ENCODE measurements around the gene MOV10. TPM values are rescaled to one million over a fixed set of nuclear protein-coding genes. Genes with fewer than 3 reads are reported as not detected.

The MOV10 gene
- total RNA-seq, 2 experiments from 2014 or later: 100 to 102 TPM

GRCh38 chr1:112701227-112702066, 27.0 kb downstream of the MOV10 start:
- ChIA-PET POLR2A (interaction anchor here (0.8 to 5.9 kb wide), 4 partner anchors 26 to 83 kb away, joined by 3 to 57 read pairs (median 19); partner anchors contain the start of genes CAPZA1, MOV10 and ST7L), CTCF (interaction anchor here (1.2 to 4.1 kb wide), 2 partner anchors 15 to 200 kb away, joined by 3 to 31 read pairs; partner anchors contain the start of gene PPM1J)
- H3K4me3 Mint-ChIP-seq: no peak overlapping the region
- no peak for DNase-seq
- H3K27ac Mint-ChIP-seq: peak overlapping the region; percentile 85
- H3K4me1 Mint-ChIP-seq: peaks cover 71% of the 10 kb centered on the region
- no peaks in the 10 kb centered on the region for H3K27me3 Mint-ChIP-seq
- no peaks in the 10 kb centered on the region for H3K9me3 Mint-ChIP-seq
- H3K36me3 Mint-ChIP-seq (ENCODE audit: low read depth): peaks cover 44% of the 10 kb centered on the region

DNA sequence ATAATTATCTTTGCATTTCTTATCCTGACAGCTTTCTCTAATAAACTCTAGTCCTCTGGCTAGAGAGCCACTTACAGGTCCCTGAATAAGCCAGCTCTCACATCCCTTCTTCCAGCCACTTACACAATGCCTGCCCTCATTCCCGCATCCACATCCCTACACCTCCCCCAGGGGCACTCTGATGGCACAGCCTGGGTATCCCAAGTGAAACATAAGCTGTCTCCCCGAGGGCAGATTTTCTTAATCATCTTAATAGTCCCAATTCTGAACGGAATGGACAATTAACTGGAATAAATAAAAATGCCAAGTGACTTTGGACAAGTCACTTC, 27.6 kb downstream of the MOV10 start:
- no peak overlapping the region for H3K4me3 Mint-ChIP-seq
- no peak for DNase-seq
- no peaks in the 10 kb centered on the region for H3K9me3 Mint-ChIP-seq
- H3K27ac Mint-ChIP-seq: peak overlapping the region; percentile 11
- ChIA-PET CTCF (interaction anchor here (4.1 kb wide), 1 partner anchor 14 kb away, joined by 31 read pairs; the partner anchor contains the start of gene PPM1J), POLR2A (interaction anchor here (3.7 to 4.5 kb wide), 2 partner anchors 27 to 83 kb away, joined by 46 to 57 read pairs; partner anchors contain the start of genes CAPZA1, MOV10 and ST7L)
- peaks cover 69% of the 10 kb centered on the region for H3K4me1 Mint-ChIP-seq
- H3K27me3 Mint-ChIP-seq: no peaks in the 10 kb centered on the region
- peaks cover 40% of the 10 kb centered on the region for H3K36me3 Mint-ChIP-seq (ENCODE audit: low read depth)

DNA sequence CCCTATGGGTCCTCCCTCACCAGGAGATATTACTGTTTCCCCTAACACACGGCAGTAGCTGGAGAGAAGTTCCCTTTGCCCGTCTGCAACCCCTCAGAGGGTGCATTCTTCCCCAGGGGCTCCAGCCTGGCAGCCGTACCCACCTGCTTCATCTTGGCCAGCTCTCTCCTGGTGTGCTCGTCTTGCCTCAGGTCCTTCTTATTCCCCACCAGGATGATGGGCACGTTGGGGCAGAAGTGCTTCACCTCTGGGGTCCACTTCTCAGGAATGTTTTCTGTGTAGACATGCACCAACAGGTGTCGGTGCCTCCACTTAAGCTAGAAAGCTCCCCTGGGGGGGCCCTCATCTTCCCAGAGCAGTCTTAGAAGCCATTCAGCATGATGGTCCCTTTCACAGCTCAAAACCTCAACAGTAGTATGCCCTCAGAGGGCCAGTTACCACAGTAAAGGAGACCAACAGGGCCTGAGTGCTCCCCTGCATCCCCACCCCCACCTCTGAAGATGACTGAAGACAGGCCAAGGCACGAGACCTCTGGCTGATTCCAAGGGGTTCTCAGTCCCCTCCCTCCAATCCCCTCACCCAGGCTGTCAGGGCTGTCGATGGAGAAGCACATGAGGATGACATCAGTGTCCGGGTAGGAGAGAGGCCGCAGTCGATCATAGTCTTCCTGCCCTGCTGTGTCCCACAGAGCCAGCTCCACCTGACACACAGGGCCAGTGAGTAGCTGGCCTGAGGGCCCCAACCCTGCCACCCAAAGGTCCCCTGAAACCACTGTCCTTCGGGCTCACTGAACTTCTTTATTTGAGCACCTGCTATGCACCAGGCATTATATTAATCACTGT, 28.2 kb downstream of the MOV10 start:
- ChIA-PET CTCF (interaction anchor here (4.1 kb wide), 1 partner anchor 13 kb away, joined by 31 read pairs; the partner anchor contains the start of gene PPM1J), POLR2A (interaction anchor here (3.7 to 4.5 kb wide), 2 partner anchors 27 to 83 kb away, joined by 46 to 57 read pairs; partner anchors contain the start of genes CAPZA1, MOV10 and ST7L)
- Mint-ChIP-seq H3K27ac (peak overlapping the region; percentile 11), H3K36me3 (ENCODE audit: low read depth) (peaks cover 40% of the 10 kb centered on the region), H3K4me3 (no peak overlapping the region), H3K9me3 (no peaks in the 10 kb centered on the region), H3K27me3 (peaks cover 4% of the 10 kb centered on the region), H3K4me1 (peaks cover 72% of the 10 kb centered on the region)
- DNase-seq: no peak

GRCh38 chr1:112703706-112704105, 29.2 kb downstream of the MOV10 start:
- H3K9me3 Mint-ChIP-seq: no peaks in the 10 kb centered on the region
- ChIA-PET CTCF (interaction anchor here (0.7 to 4.1 kb wide), 4 partner anchors 12 to 313 kb away, joined by 3 to 31 read pairs (median 8); partner anchors contain the start of genes MOV10 and PPM1J), POLR2A (interaction anchor here (0.5 to 4.5 kb wide), 6 partner anchors 9 to 252 kb away, joined by 3 to 57 read pairs (median 18); partner anchors contain the start of genes CAPZA1, MOV10, PPM1J and SLC16A1)
- peaks cover 14% of the 10 kb centered on the region for H3K27me3 Mint-ChIP-seq
- no peak overlapping the region for H3K27ac Mint-ChIP-seq
- peaks cover 77% of the 10 kb centered on the region for H3K4me1 Mint-ChIP-seq
- DNase-seq: no peak
- H3K36me3 Mint-ChIP-seq (ENCODE audit: low read depth): peaks cover 36% of the 10 kb centered on the region
- no peak overlapping the region for H3K4me3 Mint-ChIP-seq

- Mint-ChIP-seq H3K4me1 (peaks cover 74% of the 10 kb centered on the region), H3K27ac (peak overlapping the region; percentile 89), H3K36me3 (ENCODE audit: low read depth) (peaks cover 31% of the 10 kb centered on the region), H3K4me3 (peak overlapping the region; percentile 72), H3K9me3 (no peaks in the 10 kb centered on the region), H3K27me3 (peaks cover 20% of the 10 kb centered on the region)
- CTCF ChIA-PET: interaction anchor here (1.0 to 4.1 kb wide), 8 partner anchors 12 to 368 kb away, joined by 3 to 31 read pairs (median 8); partner anchors contain the start of genes LRIG2, MOV10 and PPM1J
- POLR2A ChIA-PET: interaction anchor here (0.8 to 4.5 kb wide), 10 partner anchors 9 to 252 kb away, joined by 3 to 57 read pairs (median 4); partner anchors contain the start of genes CAPZA1, MOV10, PPM1J and SLC16A1
- DNase-seq: no peak
Observed at GRCh38 chr1:112704391-112704933, 30.0 kb downstream of the MOV10 start.

DNA sequence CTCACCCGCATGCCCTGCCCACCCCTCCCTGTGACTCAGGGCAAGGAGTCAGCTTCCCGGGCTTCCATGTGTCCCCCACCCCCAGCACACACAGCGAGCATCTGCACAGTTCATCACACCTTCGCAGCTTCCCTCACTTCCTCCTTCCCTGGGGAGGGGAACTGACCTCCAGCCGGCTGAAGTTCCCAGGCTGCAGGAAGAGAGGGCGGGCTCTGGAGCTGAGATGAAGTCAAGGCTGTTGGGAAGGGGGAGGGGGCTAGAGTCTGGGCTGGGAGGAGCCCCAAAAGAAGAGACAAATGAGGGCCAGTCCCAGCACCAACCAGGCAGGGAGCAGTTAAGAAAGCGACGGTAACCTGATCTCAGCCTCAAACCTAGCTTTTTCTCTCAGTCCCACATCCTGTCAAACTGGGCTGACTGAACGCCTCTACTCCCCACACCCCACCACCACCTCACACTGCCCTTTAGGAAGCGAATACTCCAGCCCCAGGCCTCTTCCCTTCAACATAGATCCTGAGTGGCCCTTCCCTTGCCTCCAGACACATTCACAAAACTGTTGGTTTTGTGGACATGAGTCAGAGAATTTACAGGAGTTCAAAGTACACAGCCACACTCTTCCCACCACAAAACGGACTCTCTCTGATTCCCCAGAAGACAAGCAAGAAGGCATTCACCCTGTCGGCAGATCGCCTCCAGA, 30.6 kb downstream of the MOV10 start:
- peak; percentile 79 for DNase-seq
- H3K36me3 Mint-ChIP-seq (ENCODE audit: low read depth): peaks cover 25% of the 10 kb centered on the region
- H3K9me3 Mint-ChIP-seq: no peaks in the 10 kb centered on the region
- peak overlapping the region; percentile 72 for H3K4me3 Mint-ChIP-seq
- peaks cover 26% of the 10 kb centered on the region for H3K27me3 Mint-ChIP-seq
- ChIA-PET POLR2A (interaction anchor here (0.8 to 4.5 kb wide), 10 partner anchors 10 to 251 kb away, joined by 3 to 57 read pairs (median 4); partner anchors contain the start of genes CAPZA1, MOV10, PPM1J and SLC16A1), CTCF (interaction anchor here (1.0 to 4.1 kb wide), 8 partner anchors 11 to 368 kb away, joined by 3 to 31 read pairs (median 8); partner anchors contain the start of genes LRIG2, MOV10 and PPM1J)
- peak overlapping the region; percentile 89 for H3K27ac Mint-ChIP-seq
- H3K4me1 Mint-ChIP-seq: peaks cover 69% of the 10 kb centered on the region

DNA sequence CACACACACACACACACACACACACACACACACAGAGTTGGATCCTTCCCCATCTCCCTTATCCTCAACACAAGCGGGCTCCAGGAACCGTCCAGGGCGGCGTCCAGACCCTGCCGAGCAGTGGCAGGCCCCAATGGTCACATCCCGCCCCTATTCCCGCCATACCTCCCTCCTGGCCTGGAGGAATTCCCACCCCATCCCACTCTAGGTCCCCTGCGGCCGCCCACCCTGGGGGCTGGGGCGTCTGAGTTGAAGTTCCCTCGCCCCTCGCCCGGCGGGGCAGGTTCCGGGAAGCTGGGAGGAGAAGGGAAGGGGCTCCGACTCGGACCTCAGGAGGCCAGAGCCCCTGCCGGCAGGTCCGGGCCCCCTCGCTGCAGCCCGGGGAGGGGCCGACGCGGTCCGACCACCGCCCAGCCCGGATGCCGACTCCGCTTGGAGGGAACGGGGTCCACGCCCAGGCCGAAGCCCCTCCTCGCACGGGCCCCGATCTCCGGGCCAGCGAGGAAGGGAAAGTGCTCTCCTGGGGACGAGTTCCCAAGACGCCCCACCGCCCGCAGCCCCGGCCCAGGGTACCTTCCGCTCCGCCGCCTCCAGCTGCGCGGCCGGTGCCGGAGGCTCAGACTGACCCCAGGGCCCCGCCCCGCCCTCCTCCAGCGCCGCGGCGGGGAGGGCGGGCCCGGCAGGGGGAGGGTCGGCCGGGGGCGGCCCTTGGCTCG, 32.2 kb downstream of the MOV10 start, which contains the start of gene RHOC:
Gene RHOC, minus strand, starts transcription at position 623 of the 716 bp plus-strand sequence. CDS start 3,328 bp downstream, outside the sequence.
- H3K27me3 Mint-ChIP-seq: peaks cover 35% of the 10 kb centered on the region
- peak within 1 kb of the TSS; percentile 89 for H3K27ac Mint-ChIP-seq
- CTCF ChIA-PET: interaction anchor here (2.0 kb wide), 1 partner anchor 34 kb away, joined by 10 read pairs; no protein-coding TSS in a partner anchor
- peaks cover 53% of the 10 kb centered on the region for H3K4me1 Mint-ChIP-seq
- H3K36me3 Mint-ChIP-seq (ENCODE audit: low read depth): peaks cover 14% of the 10 kb centered on the region
- POLR2A ChIA-PET: interaction anchor here (1.5 to 10.2 kb wide), 2 partner anchors 32 to 89 kb away, joined by 3 to 51 read pairs; partner anchors contain the start of gene MOV10
- DNase-seq: peak; percentile 61
- H3K4me3 Mint-ChIP-seq: peak within 1 kb of the TSS; percentile 73
- no peaks in the 10 kb centered on the region for H3K9me3 Mint-ChIP-seq

GRCh38 chr1:112707221-112708001, 33.0 kb downstream of the MOV10 start:
- Mint-ChIP-seq H3K4me3 (peak overlapping the region; percentile 73), H3K4me1 (peaks cover 46% of the 10 kb centered on the region), H3K9me3 (no peaks in the 10 kb centered on the region), H3K36me3 (ENCODE audit: low read depth) (peaks cover 7% of the 10 kb centered on the region), H3K27ac (peak overlapping the region; percentile 41), H3K27me3 (peaks cover 38% of the 10 kb centered on the region)
- peak; percentile 69 for DNase-seq
- ChIA-PET POLR2A (interaction anchor here (1.2 to 10.2 kb wide), 4 partner anchors 9 to 366 kb away, joined by 3 to 51 read pairs (median 6); partner anchors contain the start of genes LRIG2 and MOV10), CTCF (interaction anchor here (0.8 to 3.5 kb wide), 14 partner anchors 8 to 318 kb away, joined by 3 to 22 read pairs (median 4); partner anchors contain the start of gene MOV10)

- CTCF ChIA-PET: interaction anchor here (0.8 to 3.5 kb wide), 15 partner anchors 9 to 319 kb away, joined by 3 to 22 read pairs (median 4); partner anchors contain the start of gene MOV10
- peaks cover 3% of the 10 kb centered on the region for H3K36me3 Mint-ChIP-seq (ENCODE audit: low read depth)
- POLR2A ChIA-PET: interaction anchor here (1.2 to 10.2 kb wide), 4 partner anchors 10 to 365 kb away, joined by 3 to 51 read pairs (median 6); partner anchors contain the start of genes LRIG2 and MOV10
- H3K27ac Mint-ChIP-seq: no peak overlapping the region
- H3K4me1 Mint-ChIP-seq: peaks cover 41% of the 10 kb centered on the region
- peak overlapping the region; percentile 73 for H3K4me3 Mint-ChIP-seq
- H3K27me3 Mint-ChIP-seq: peaks cover 44% of the 10 kb centered on the region
- no peaks in the 10 kb centered on the region for H3K9me3 Mint-ChIP-seq
- no peak for DNase-seq
Observed at GRCh38 chr1:112708002-112708448, 33.6 kb downstream of the MOV10 start.

DNA sequence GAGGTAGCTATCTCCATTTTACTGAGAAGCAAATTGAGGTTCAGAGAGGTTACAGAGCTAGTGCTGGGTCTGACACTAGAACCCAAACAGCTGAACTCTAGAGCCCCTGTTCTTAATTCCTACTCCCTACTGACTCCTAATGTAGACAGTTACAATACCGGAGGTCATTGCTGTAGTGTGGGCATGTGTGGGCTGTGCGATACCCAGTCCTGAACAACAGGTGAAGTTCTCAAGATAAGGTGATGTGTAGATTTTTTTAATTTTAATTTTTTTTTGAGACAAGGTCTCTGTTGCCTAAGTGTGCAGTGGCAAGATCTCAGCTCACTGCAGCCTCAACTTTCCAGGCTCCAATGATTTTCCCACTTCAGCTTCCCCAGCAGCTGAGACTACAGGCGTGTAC, 34.0 kb downstream of the MOV10 start:
- Mint-ChIP-seq H3K4me3 (peak overlapping the region; percentile 73), H3K4me1 (peaks cover 38% of the 10 kb centered on the region), H3K9me3 (no peaks in the 10 kb centered on the region), H3K27me3 (peaks cover 49% of the 10 kb centered on the region), H3K36me3 (ENCODE audit: low read depth) (no peaks in the 10 kb centered on the region), H3K27ac (no peak overlapping the region)
- POLR2A ChIA-PET: interaction anchor here (1.2 to 10.2 kb wide), 4 partner anchors 10 to 365 kb away, joined by 3 to 51 read pairs (median 6); partner anchors contain the start of genes LRIG2 and MOV10
- CTCF ChIA-PET: interaction anchor here (0.9 to 3.5 kb wide), 14 partner anchors 8 to 319 kb away, joined by 3 to 22 read pairs (median 4); partner anchors contain the start of gene MOV10
- DNase-seq: no peak
